ENCODE data around the gene CDCA8. TPM values are rescaled to one million over a fixed set of nuclear protein-coding genes. Genes with fewer than 3 reads are reported as not detected.
"Not testable (repeated sequence)": the region's sequence is repeated elsewhere in the genome, so short reads cannot be mapped to it uniquely, and the experiment has no call there.

The CDCA8 gene
- total and polyA plus RNA-seq, 8 donors = 3.4 to 32.6 (median 14.4) TPM

DNA sequence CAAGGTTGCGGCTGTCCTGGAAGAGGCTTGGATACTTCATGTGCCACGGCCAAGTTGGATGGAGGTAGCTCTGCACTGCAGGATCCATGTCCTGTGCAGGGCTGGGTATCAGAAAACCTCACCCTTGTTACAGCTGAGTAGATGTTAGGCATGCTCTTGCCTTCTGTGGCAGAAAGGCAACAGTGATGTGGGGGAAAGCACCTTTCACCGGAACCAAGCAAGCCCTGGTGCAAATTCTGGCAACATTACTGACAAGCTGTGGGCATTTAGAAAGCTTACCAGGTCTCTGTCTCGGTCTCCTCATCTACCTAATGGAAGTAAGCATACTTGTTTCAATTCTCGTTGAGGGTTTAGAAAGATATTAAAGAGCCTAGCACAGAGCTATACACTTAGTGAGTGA is 14.5 kb upstream of the CDCA8 start:
- H3K27me3 ChIP-seq = peaks cover 0 to 7% of the 10 kb centered on the region in 2 donors
- peaks cover 0 to 15% of the 10 kb centered on the region in 2 donors for H3K36me3 ChIP-seq
- H3K4me1 ChIP-seq = peaks cover 0 to 9% of the 10 kb centered on the region in 2 donors
- H3K4me3 ChIP-seq = no peak overlapping the region
- DNase-seq (no peak), ATAC-seq (no peak)
- intact Hi-C loops (cut with DNase I) = no loop called here
- TF ChIP-seq, protein P1, sequence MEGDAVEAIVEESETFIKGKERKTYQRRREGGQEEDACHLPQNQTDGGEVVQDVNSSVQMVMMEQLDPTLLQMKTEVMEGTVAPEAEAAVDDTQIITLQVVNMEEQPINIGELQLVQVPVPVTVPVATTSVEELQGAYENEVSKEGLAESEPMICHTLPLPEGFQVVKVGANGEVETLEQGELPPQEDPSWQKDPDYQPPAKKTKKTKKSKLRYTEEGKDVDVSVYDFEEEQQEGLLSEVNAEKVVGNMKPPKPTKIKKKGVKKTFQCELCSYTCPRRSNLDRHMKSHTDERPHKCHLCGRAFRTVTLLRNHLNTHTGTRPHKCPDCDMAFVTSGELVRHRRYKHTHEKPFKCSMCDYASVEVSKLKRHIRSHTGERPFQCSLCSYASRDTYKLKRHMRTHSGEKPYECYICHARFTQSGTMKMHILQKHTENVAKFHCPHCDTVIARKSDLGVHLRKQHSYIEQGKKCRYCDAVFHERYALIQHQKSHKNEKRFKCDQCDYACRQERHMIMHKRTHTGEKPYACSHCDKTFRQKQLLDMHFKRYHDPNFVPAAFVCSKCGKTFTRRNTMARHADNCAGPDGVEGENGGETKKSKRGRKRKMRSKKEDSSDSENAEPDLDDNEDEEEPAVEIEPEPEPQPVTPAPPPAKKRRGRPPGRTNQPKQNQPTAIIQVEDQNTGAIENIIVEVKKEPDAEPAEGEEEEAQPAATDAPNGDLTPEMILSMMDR (IDR thresholded peaks at IDR 0.05) = no peak
- no peak overlapping the region for H3K27ac ChIP-seq
- no peaks in the 10 kb centered on the region for H3K9me3 ChIP-seq

DNA sequence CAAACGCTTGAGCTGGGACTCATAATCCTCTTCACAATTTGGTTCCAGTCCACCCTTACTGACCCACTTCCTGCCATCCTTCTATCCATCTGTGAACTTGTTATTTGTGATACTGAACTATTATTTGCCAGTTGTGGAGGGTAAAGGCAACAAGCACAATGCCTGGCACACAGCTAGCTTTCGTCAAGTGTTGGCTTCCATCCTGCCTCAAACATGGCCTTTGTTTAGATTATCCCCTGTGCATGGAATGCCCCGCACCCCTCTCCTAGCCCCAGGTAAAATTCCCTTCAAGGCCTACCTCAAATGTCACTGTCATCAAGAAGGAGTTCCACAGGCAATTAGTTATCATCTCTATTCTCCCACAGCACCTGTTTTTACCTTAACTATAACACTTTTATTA is 11.4 kb upstream of the CDCA8 start:
- DNase-seq (no peak), ATAC-seq (no peak)
- Histone ChIP-seq H3K4me3 (no peak overlapping the region), H3K9me3 (no peaks in the 10 kb centered on the region), H3K27ac (no peak overlapping the region), H3K27me3 (no peaks in the 10 kb centered on the region), H3K36me3 (peaks cover 0 to 47% of the 10 kb centered on the region in 2 donors), H3K4me1 (peaks cover 0 to 9% of the 10 kb centered on the region in 2 donors)
- intact Hi-C loops (cut with DNase I) = loop anchor here in 1 of 2 donors (5.0 to 10.0 kb wide), 2 partner anchors 79 to 226 kb away; no protein-coding TSS in a partner anchor
- TF ChIP-seq, protein P1 (IDR thresholded peaks at IDR 0.05) = no peak

DNA sequence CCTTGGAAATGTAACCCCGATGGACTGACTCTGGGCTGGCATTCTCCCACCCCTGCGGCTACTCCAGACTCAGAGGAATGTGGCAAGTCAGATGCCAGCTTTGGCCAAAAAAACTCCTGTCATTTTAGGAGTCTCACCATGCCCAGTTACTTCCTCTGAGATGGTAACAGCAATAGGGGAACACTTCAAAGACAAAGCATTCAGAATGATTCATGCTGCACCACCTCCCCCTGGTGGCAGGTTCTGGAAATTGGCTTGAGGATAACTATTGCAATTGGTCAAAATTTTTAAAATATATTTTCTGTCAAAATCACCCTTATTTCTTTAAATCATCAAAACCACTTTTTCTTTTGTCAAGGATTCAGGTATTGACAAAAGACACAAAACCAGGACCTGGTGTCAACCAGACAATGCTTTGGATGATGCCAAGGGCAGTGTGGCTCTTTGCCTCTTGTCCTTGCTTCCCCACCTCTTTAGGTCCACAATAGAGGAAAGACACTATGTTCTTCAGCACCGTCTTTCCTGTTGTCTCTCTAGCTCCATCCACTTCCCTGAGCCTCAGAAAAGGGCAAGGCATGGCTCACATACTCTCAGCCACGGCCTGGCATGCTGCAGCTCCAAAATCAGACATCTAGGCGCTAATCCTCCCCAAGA is 9.9 kb upstream of the CDCA8 start:
- DNase-seq = peak in 3 of 4 donors; percentile 51 to 72 (median 64)
- Histone ChIP-seq H3K4me1 (peaks cover 0 to 6% of the 10 kb centered on the region in 2 donors), H3K4me3 (no peak overlapping the region), H3K27ac (no peak overlapping the region), H3K36me3 (peaks cover 0 to 60% of the 10 kb centered on the region in 2 donors), H3K9me3 (no peaks in the 10 kb centered on the region), H3K27me3 (no peaks in the 10 kb centered on the region)
- TF ChIP-seq, protein P1 (IDR thresholded peaks at IDR 0.05) = peak; percentile 82 to 86
- intact Hi-C loops (cut with DNase I) = loop anchor here in 1 of 2 donors (5.0 to 10.0 kb wide), 2 partner anchors 80 to 228 kb away; no protein-coding TSS in a partner anchor
- ATAC-seq = peak; percentile 93

DNA sequence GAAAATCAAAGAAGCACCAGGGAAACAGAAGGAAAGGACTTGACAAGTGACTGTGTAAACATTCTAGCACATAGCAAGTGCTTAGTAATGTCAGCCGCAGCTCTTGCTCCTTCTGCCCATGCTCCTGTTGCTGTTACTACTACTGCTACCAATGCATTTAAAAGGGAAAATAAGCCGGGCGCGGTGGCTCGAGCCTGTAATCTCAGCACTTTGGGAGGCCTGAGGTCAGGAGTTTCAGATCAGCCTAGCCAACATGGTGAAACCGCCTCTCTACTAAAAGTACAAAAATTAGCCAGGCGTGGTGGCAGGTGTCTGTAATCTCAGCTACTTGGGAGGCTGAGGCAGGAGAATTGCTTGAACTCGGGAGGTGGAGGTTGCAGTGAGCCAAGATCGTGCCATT is 8.1 kb upstream of the CDCA8 start:
- H3K27me3 ChIP-seq, H3K9me3 ChIP-seq, H3K4me3 ChIP-seq, ATAC-seq, H3K27ac ChIP-seq, DNase-seq: not testable (repeated sequence)
- intact Hi-C loops (cut with DNase I) = loop anchor here in 1 of 2 donors (5.0 to 10.0 kb wide), 2 partner anchors 82 to 229 kb away; no protein-coding TSS in a partner anchor
- Histone ChIP-seq H3K36me3 (peaks cover 0 to 68% of the 10 kb centered on the region in 2 donors), H3K4me1 (peaks cover under 1 to 18% of the 10 kb centered on the region in 2 donors)

DNA sequence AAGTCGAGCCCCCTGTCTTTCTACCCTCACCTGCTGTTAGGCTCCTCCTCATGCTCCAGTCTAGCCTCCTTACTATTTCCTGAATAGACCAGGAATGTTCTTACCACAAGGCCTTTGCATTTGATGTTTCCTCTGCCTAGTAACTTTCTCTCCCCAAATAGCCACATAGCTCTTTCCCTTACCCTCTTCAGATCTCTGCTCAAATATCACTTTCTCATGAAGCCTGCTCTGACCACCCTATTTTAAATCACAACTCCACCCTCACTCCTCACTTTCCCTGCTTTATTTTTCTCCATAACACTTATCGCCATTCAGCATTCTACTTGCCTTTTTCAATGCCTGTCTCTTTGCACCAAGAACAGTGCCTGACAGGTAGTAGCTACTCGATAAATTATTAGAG is 6.6 kb upstream of the CDCA8 start:
- Histone ChIP-seq H3K27me3 (no peaks in the 10 kb centered on the region), H3K36me3 (peaks cover 0 to 67% of the 10 kb centered on the region in 2 donors)

DNA sequence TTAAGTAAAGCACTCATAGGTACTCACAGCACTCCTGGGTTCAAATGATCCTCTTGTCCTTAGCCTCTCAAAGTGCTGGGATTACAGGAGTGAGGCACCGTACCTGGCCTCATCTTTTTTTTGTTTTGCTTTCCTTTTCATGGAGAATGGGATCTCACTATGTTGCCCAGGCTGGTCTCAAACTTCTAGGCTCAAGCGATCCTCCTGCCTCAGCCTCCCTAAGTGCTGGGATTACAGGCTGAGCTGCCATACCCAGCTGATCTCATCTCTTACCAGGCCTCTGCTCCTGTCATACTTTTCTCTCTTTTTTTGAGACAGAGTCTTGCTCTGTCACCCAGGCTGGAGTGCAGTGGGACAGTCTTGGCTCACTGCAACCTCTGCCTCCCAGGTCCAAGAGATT is 4.6 kb upstream of the CDCA8 start:
- not testable (repeated sequence) for H3K27me3 ChIP-seq, DNase-seq, H3K9me3 ChIP-seq, H3K27ac ChIP-seq, ATAC-seq, H3K4me3 ChIP-seq
- Histone ChIP-seq H3K36me3 (peaks cover 0 to 53% of the 10 kb centered on the region in 2 donors), H3K4me1 (peaks cover 18 to 34% of the 10 kb centered on the region in 2 donors)
- intact Hi-C loops (cut with DNase I) = loop anchor here in 1 of 2 donors (10.0 kb wide), 1 partner anchor 233 kb away; no protein-coding TSS in a partner anchor

More for the DNA sequence above, 6.6 kb upstream of the CDCA8 start:
- intact Hi-C loops (cut with DNase I) = loop anchor here in 1 of 2 donors (10.0 kb wide), 1 partner anchor 231 kb away; no protein-coding TSS in a partner anchor
- Histone ChIP-seq H3K4me1 (peaks cover 7 to 27% of the 10 kb centered on the region in 2 donors), H3K27ac (no peak overlapping the region), H3K4me3 (no peak overlapping the region), H3K9me3 (no peaks in the 10 kb centered on the region)
- ATAC-seq (no peak), DNase-seq (no peak)
- TF ChIP-seq, protein P1 (IDR thresholded peaks at IDR 0.05) = no peak

Measured in left lung (tissue), 10 donors.